Measurements from ENCODE around the gene MUTYH.

The MUTYH gene

DNA sequence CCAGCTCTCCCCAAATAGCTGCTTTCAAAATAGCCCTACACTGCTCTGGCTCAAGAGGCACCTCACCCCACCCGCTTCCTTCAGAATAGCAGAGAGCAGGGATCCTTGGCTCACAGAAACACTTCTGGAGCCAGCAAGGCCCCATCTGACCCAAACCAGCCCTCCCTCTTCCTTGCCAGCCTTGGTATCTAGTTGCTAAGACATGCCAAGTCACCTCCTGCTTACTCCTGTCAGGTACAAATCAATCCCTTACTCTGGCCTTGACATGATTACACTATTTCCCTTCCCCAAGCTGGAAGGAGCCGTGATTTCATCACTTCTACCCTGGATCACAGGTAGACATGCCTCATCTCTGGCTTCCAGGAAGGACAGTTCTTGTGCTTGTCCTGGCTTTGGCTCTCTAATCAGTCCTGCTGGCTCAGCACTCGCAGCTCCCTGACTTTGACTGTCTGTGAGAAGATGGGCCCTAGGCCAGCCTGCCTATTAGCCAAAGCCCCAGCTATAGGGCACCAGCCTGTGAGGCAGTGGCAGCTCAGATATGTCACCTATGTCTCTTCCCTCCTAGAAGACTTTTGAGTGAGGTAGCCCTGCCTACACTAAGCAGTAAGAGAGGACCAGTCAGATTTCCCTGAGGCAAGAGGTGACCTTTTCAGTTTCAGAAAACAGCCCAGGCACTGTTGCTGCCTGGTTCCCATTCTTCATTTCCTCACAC lies 8.9 kb upstream of the MUTYH start:
- no peak for DNase-seq

- no peak for DNase-seq
Measured at GRCh38 chr1:45348609-45348965, 8.3 kb upstream of the MUTYH start.

- no peak for DNase-seq
Measured at GRCh38 chr1:45348020-45348419, 7.8 kb upstream of the MUTYH start.

DNA sequence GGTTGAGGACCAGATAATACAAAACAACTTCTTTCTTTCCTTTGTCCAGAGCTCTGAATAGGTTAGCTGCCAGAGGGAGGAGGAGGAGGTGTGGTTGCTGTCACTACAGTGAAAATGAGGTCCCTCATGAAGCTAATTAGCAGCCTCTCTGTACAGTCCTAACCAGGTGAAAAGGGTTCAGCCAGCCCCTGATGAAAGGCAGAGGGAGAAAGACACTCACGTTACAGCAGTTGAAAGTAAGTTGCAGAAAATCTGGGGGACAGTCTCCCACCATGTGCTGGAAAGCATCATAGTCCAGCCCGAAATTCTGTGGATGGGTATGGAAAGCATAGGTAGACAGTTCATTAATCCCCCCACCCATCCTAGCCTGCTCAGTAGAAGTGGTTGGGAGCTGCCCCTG lies 6.2 kb upstream of the MUTYH start:
- no peak for DNase-seq

DNA sequence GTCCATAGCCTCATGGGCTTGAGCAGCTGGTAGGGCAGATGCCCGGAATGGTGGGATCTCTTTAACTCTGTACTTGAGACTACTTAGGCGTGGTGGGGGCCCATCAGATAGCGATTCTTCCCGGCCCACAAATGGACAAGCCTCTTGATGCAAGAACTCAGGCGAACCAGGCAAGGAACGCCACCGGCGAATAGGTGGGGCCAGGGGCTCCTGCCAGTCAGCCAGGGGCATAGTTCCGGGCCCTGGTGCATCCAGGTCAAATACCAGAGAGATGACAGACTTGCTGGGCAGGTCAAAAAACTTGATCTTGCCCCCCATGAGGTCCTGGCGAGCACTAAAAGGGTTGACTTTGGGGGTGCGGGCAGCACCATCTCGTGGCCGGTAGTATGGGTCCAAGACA lies 4.8 kb upstream of the MUTYH start:
- no peak for DNase-seq

- DNase-seq = no peak
Measured at GRCh38 chr1:45344499-45344898, 4.3 kb upstream of the MUTYH start.

DNA sequence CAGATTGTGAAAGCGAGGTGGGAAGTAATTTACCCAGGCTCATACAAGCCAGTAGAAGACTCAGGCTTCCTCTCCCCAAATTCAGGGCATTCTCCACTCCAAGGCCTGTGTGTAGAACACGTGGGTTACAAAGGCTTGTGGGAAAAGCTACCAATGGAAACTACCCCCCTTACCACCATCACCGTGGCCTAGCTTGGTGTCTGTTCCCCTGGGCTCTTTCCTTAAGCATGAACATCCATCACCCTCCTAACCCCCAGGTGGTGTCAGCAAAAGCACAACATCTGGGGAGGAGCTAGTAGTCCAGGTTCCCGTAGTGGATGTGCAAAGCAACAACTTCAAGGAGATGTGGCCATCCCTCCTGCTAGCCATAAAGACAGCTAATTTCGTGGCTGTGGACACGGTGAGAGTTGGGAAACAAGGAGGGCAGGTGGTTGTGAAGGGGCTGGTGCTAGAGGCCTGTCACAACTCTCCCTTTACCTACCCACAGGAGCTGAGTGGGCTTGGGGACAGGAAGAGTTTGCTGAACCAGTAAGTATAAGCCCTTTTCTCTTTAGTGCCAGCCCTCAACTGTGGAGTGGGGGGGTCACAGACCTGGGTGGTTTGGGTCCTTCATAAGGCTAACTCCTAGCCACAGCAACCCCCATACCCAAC lies 701 bp upstream of the MUTYH start:
- no peak for DNase-seq

DNA sequence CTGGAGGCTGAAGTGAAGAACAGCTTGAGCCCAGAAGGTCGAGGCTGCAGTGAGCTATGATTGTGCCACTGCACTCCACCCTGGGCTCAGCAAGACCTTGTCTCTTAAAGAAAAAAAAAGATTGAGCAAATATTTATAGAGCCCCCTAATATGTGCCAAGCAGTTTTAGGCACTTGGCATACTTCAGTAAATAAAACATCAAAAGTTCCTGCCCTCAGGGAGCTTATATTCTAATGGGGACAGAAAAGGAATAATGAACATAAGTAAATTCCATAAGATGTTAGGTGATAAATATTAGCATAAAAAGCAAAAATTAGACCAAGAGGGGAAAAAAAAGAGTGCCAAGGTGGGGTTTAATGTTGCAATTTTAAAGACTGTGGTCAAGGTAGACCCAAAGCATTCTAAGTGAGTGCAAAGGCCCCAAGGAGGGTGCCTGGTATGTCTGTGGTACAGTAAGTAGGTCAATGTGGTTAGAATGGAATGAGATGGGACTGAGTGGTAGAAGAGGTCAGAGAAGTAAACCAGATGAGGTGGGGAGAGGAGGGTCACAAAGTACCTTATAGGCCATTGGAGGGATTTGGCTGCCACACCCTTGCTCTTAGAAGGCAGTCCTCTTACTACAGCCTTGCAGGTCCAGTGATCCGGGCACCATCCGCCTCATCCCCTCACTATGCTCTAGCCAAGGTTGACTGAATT lies 2.5 kb downstream of the MUTYH start:
- DNase-seq = no peak

DNA sequence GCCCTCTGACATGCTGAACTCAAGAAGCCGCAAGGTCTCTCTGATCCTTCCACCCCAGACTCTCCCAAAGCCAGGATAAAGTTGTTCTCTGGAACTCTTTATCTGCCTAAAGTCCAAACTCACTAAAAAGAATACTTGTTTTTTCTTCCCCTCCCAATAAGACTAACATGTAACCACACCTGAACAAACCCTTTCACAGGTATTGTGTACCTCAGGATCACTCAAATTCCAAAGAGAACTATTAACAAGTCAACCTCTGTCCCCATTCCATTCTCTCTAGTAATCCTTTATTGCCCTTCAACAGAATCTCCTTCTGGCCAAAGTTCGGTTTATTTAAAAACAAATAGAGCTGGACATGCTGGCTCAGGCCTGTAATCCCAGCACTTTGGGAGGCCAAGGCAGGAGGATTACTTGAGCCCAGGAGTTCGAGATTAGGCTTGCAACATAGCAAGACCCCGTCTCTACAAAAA lies 4.3 kb downstream of the MUTYH start:
- DNase-seq = no peak

DNA sequence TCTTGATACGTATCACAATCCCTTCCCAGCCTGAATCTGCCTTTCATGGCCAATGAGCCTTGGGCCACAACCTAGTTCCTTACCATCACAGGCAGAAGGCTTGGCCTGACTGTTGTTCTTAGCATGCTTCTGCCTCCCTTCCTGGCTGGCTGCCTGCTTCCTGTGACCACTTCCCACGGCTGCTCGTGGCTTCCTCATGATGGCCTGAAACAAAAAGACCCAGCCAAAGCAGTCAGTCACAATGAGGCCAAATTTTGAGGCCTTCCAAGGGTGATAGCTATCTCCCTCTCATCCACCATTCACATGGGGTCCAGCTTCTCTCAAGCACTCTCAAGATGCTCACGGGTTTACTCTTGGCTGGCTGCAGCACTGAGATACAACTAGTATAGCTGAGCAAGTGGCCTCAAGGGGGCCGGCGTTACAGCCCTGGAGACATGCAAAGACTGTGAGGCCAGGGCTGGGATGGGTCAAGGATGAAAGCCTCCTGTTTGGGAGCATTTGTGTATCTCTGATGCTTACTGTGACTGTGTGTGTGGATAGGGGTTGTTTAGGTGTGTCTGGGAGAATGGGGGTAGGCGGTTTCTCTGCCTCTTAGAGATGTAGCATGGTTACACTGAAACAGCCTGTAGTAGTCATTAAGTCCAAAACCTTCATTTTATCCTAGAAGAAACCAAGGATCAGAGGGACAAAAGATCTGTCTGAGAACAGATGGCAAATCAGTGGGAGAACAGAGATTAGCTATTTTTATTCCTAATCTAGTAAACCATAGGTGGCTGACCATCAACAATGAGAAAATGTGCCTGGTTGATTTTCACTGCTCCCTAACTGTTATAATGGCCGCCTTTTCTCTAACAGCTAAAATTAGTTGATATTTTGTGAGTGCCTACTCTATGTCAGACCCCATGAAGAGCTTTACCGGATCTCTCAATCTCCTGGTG lies 5.7 kb downstream of the MUTYH start:
- no peak for DNase-seq

GRCh38 chr1:45332346-45332720 lies 7.9 kb downstream of the MUTYH start:
- DNase-seq = no peak

DNA sequence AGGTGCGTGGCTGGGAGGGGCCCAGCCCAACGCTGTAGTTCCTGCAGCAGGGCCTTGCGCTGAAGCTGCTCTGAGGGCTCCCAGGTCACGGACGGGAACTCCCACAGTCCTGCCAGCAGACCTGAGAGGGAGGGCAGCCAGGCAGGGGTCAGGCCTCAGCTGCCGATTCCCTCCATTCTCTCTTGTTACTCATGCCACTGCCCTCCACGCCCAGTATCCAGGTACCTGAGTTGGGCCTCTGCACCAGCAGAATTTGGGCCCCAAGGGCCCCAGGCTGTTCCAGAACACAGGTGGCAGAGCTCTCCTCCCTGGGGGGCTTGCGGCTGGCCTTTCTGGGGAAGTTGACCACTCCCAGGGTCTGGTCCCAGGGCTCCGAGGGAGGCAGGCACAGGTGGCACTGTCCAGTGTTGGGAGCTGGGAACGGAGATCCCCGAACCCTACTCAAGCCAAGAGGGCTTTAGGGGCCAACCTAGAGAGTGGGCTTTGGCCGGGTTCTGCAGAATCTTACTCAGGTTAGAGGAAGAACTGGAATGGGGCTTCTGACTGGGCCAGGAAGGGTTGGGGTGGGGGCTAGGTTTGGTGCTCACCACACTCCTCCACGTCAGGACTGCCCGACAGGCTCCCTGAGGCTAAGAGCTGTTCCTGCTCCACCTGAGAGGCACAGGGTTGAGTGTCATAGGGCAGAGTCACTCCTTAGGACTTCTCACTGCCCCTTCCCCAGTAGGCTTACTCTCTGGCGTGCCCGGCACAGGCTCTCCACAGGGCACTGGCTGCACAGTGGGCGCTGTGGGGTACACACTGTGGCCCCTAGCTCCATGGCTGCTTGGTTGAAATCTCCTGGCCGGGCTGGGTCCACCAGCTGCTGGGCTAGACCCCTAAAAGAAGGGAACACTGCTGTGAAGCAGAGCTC lies 8.5 kb downstream of the MUTYH start:
- DNase-seq = no peak

DNA sequence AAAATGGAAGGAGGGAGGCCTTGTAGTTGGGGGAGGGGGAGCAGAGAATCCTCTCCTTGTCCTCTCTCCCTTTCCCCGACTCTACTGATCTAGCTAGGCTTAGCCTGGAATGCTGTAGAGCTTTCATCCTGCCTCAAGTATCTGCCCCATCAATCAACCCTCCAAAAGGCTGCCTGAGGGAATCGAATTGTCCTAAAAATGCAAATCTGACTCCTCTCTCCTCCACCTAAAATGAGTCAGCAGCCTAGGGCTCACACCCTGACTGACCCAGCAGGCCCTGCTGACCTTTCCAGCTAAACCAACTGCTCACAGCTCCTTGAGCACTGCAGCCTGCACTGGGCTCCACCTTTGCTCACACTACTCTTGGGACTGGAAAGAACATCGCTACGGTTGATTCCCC lies 10.8 kb downstream of the MUTYH start:
- no peak for DNase-seq

DNA sequence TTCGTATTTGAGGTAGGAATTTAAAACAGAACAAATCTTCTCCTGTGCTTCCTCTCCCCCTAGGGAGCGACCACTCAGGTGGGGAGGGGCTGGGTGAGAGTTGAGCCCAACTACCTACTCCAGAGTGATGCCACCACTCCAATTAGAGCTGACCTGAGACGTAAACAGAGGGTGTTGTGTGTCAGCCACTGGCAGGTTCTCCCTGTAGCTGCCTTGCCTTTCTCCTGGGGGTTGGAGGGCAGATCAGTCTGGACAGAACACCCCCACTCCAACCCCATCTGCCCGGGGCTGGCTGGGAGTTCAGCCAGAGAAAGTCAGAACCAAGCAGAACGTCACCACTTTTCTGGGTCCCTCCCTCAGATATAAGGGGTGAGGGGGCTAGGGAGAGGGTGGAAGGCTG lies 11.6 kb downstream of the MUTYH start:
- no peak for DNase-seq

DNA sequence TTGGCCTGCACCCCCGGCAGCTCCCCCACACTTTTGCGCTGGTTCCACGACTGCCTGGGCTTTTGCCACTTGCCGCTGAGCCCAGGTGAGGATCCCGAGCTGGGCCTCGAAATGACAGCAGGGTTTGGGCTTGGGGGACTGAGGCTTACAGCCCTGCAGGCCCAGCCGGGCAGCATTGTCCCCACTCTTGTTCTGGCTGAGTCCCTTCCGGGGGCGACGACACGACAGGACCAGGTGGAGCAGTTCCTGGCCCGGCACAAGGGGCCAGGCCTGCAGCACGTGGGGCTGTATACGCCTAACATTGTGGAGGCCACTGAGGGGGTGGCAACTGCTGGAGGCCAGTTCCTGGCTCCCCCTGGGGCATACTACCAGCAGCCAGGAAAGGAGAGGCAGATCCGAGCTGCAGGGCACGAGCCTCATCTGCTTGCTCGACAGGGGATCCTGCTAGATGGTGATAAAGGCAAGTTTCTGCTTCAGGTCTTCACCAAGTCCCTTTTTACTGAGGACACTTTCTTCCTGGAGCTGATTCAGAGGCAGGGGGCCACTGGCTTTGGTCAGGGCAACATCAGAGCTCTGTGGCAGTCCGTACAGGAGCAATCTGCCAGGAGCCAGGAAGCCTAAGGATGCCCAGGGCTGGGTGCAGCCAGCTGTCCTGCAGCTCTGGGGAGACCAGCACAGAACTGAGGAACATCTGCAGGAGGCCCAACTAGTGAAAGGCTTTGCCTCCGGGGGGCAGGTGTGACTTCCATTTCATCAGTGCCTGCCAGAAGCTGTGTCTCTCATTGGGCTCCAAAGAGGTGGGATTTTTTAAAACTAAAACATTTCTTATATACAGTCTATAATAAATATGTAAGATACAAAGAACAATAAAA lies 12.4 kb downstream of the MUTYH start:
- no peak for DNase-seq

DNA sequence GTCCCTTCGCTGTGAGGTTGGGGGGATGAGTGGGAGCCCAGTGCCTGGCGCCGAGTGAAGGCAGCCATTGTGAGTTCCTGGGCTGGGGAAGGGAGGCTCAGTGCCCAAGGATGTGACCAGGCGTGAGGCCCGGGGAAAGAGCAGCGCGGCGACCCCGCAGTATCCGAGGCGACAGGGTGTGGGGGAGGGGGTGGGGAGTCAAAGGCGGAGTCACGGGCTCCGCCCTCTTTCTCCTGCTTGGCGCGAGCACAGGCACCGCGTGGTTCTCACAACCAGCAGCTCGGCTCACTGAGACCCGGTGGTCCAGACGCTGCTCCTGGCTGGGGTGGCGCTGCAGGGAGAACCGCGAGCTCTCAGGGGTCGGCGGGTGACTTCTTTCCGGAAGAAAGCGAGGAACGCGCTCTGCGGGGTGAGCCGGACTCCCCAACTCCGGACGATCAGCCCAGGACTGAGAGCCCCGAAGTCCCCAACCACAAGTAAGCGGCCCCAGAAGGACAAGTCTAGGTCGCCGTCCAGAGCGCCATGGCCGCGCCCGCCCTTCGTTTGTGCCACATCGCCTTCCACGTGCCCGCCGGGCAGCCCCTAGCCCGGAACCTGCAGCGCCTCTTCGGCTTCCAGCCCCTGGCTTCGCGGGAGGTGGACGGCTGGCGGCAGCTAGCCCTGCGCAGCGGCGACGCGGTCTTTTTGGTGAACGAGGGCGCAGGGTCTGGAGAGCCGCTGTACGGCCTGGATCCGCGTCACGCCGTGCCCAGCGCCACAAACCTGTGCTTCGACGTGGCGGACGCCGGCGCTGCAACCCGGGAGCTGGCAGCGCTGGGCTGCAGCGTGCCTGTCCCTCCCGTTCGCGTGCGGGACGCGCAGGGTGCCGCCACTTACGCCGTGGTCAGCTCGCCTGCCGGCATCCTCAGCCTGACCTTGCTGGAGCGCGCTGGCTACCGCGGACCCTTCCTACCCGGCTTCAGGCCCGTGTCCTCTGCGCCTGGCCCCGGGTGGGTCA lies 13.3 kb downstream of the MUTYH start, which contains the start of gene HPDL:
Gene HPDL, plus strand, starts transcription at position 269 of the 997 bp plus-strand sequence. Its CDS starts 254 bp downstream, at position 523.
- peak; percentile 65 for DNase-seq

DNA sequence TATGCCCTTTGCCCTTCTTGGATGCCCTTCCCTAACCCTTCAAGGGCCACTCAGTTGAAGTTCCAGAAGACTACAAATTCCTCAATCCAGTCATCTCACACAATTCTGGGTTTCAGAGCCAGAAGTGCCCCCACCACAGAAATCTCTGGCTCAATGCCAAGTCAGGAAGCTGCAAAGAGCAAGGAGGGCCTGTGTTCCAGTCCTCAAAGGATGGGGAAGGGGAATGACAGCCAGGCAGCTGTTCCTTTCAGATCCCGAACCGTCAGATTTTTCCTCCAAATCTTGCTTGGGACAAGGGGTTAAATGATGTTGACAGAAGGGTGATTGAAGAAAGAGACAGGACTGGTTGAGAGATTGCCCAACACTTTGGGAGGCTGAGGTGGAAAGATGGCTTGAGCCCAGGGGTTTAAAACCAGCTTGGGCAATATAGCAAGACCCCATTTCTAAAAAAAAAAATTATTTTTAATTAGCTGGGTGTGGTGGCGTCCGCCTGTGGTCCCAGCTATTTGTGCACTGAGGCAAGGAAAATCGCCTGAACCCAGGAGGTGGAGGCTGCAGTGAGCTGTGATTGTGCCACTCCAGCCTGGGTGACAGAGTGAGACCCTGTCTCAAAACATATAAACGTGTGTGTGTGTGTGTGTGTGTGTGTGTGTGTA lies 14.3 kb downstream of the MUTYH start:
- DNase-seq = no peak

- no peak for DNase-seq
Measured at GRCh38 chr1:45322486-45323040, 17.7 kb downstream of the MUTYH start.

- DNase-seq = no peak
Measured at GRCh38 chr1:45321444-45321843, 18.8 kb downstream of the MUTYH start.

Data from COR-L47 (cell line).